Neural cell (in vitro differentiated cells): ENCODE measurements around the gene HSD17B13. TPM values are rescaled to one million over a fixed set of nuclear protein-coding genes. Genes with fewer than 3 reads are reported as not detected.

ENCODE experiments used
- H2AFZ ChIP-seq: fragments of 200-600, 300-800 bp; sonication (generic), shearing (Covaris generic); 2 replicates; pipeline ENCODE4 v1.6.0; 2014; ENCODE audit warnings: low read depth, mild to moderate bottlenecking, antibody characterized with exemption, low read length, moderate library complexity
- H3F3A ChIP-seq: fragments of 200-600 bp; shearing (Covaris generic); 2 replicates; pipeline ENCODE4 v1.6.1; 2016; ENCODE audit warnings: mild to moderate bottlenecking, moderate library complexity, mixed read lengths, antibody characterized with exemption, low read length; ENCODE audit not compliant: insufficient read depth, poor library complexity, severe bottlenecking
- H3K27ac ChIP-seq: fragments of 200-600, 300-800 bp; sonication (generic), shearing (Covaris generic); 2 replicates; pipeline ENCODE4 v1.5.1; 2014; ENCODE audit warnings: mild to moderate bottlenecking, low read length, moderate library complexity
- H3K27me3 ChIP-seq: fragments of 300-800, 200-600 bp; sonication (generic), shearing (Covaris generic); 2 replicates; pipeline ENCODE4 v1.6.0; 2014; ENCODE audit warnings: mild to moderate bottlenecking, low read depth, low read length, moderate library complexity; ENCODE audit not compliant: insufficient read depth
- H3K36me3 ChIP-seq: fragments of 300-800, 200-600 bp; sonication (generic), shearing (Covaris generic); 2 replicates; pipeline ENCODE4 v1.5.1; 2014; ENCODE audit warnings: mild to moderate bottlenecking, antibody characterized with exemption, low read length, moderate library complexity; ENCODE audit not compliant: insufficient read depth
- H3K4me2 ChIP-seq: fragments of 300-800, 200-600 bp; sonication (generic), shearing (Covaris generic); 2 replicates; pipeline ENCODE4 v1.6.0; 2014; ENCODE audit warnings: mild to moderate bottlenecking, low read length
- H3K4me3 ChIP-seq: fragments of 300-800, 200-600 bp; sonication (generic), shearing (Covaris generic); 2 replicates; pipeline ENCODE4 v1.5.1; 2014; ENCODE audit warnings: mild to moderate bottlenecking, low read length, moderate library complexity
- H3K79me2 ChIP-seq: fragments of 200-600 bp; shearing (Covaris generic); replicated peaks from 2 replicates; pipeline ENCODE4 v1.6.0; 2014; ENCODE audit warnings: mild to moderate bottlenecking, low read length, moderate library complexity; ENCODE audit not compliant: insufficient read depth
- H3K9ac ChIP-seq: fragments of 300-800, 200-600 bp; sonication (generic), shearing (Covaris generic); 2 replicates; pipeline ENCODE4 v1.6.1; 2016; ENCODE audit warnings: mild to moderate bottlenecking, low read length, mixed read lengths
- H3K9me2 ChIP-seq: fragments of 200-600 bp; shearing (Covaris generic); 2 replicates; pipeline ENCODE4 v1.6.1; 2016; ENCODE audit warnings: mild to moderate bottlenecking, low read length, mixed read lengths; ENCODE audit not compliant: insufficient read depth
- H3K9me3 ChIP-seq: fragments of 200-600, 300-800 bp; sonication (generic), shearing (Covaris generic); 2 replicates; pipeline ENCODE4 v1.6.1; 2016; ENCODE audit warnings: mild to moderate bottlenecking, mixed run types, low read length, moderate library complexity, mixed read lengths
- H4K20me1 ChIP-seq: fragments of 200-600 bp; shearing (Covaris generic); 2 replicates; pipeline ENCODE4 v1.6.1; 2016; ENCODE audit warnings: mild to moderate bottlenecking, mixed run types; ENCODE audit not compliant: insufficient read depth
- EP300 ChIP-seq: fragments of 450-650 bp; conservative IDR thresholded peaks from 2 replicates; pipeline ENCODE4 v1.6.1; 2014; ENCODE audit warnings: antibody characterized with exemption, mild to moderate bottlenecking, moderate library complexity; ENCODE audit not compliant: poor library complexity, severe bottlenecking
- MXI1 ChIP-seq: fragments of 450-650 bp; conservative IDR thresholded peaks from 2 replicates; pipeline ENCODE4 v1.6.1; 2014; ENCODE audit warnings: antibody characterized with exemption, mild to moderate bottlenecking; ENCODE audit not compliant: poor library complexity, severe bottlenecking
- POLR2AphosphoS5 ChIP-seq: IDR thresholded peaks from 2 replicates; pipeline ENCODE4 v1.6.1; 2012
- RAD21 ChIP-seq: fragments of 450-650 bp; conservative IDR thresholded peaks from 2 replicates; pipeline ENCODE4 v1.6.1; 2014; ENCODE audit warnings: antibody characterized with exemption, mild to moderate bottlenecking, moderate library complexity
- SMC3 ChIP-seq: fragments of 450-650 bp; conservative IDR thresholded peaks from 2 replicates; pipeline ENCODE4 v1.6.1; 2014; ENCODE audit warnings: antibody characterized with exemption, mild to moderate bottlenecking, moderate library complexity; ENCODE audit not compliant: poor library complexity
- TAF1 ChIP-seq: IDR thresholded peaks from 2 replicates; pipeline ENCODE4 v1.6.1; 2012; ENCODE audit warnings: low read depth
- polyA plus RNA-seq: library from polyadenylated mRNA; depleted of rRNA; stranded (reverse); fragments of >200 nt; gene quantifications from 2 replicates; pipeline ENCODE4 v1.2.3, GENCODE V29; 2014
- TF ChIP-seq, protein P1 (sequence below): IDR thresholded peaks from 2 replicates; pipeline ENCODE4 v1.6.1; 2012; ENCODE audit warnings: borderline replicate concordance
- TF ChIP-seq, protein P2 (sequence below): fragments of 450-650 bp; IDR thresholded peaks from 2 replicates; pipeline ENCODE4 v1.5.1; 2014; ENCODE audit warnings: antibody characterized with exemption, mild to moderate bottlenecking, moderate library complexity; ENCODE audit not compliant: poor library complexity, severe bottlenecking

HSD17B13 gene
- polyA plus RNA-seq, 1 donor from 2014 or later: not detected

DNA sequence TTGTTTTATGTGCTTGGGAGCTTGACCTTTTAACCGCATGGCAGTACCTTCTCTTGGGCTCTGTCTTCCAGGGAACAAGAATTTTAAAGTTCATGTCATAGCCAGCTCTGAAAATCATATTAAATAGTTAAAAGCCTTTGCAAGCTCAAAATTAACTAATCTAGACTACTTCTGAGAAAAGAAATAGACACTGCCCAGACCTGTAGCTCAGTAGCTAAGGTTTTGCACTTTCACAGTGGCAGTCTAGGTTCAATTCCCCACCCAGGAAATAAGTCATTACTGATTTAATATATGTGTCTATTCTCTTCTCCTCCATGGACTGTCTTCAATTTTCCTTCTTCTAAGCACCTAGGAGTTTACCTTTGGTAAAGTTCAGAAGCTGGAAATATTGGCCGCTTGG is 40.9 kb upstream of the HSD17B13 start:
- Histone ChIP-seq H3K27me3 (no peaks in the 10 kb centered on the region), H3K9me3 (no peaks in the 10 kb centered on the region), H3K79me2 (no peaks in the 10 kb centered on the region), H3K36me3 (no peaks in the 10 kb centered on the region), H3K4me2 (no peak overlapping the region), H4K20me1 (no peaks in the 10 kb centered on the region), H3K9me2 (no peaks in the 10 kb centered on the region), H2AFZ (no peak overlapping the region), H3F3A (no peaks in the 10 kb centered on the region), H3K27ac (no peak overlapping the region), H3K9ac (no peak overlapping the region), H3K4me3 (no peak overlapping the region)
- TF ChIP-seq EP300 (no peak), MXI1 (no peak), SMC3 (no peak), RAD21 (no peak), POLR2AphosphoS5 (no peak)
- TF ChIP-seq, protein P1, sequence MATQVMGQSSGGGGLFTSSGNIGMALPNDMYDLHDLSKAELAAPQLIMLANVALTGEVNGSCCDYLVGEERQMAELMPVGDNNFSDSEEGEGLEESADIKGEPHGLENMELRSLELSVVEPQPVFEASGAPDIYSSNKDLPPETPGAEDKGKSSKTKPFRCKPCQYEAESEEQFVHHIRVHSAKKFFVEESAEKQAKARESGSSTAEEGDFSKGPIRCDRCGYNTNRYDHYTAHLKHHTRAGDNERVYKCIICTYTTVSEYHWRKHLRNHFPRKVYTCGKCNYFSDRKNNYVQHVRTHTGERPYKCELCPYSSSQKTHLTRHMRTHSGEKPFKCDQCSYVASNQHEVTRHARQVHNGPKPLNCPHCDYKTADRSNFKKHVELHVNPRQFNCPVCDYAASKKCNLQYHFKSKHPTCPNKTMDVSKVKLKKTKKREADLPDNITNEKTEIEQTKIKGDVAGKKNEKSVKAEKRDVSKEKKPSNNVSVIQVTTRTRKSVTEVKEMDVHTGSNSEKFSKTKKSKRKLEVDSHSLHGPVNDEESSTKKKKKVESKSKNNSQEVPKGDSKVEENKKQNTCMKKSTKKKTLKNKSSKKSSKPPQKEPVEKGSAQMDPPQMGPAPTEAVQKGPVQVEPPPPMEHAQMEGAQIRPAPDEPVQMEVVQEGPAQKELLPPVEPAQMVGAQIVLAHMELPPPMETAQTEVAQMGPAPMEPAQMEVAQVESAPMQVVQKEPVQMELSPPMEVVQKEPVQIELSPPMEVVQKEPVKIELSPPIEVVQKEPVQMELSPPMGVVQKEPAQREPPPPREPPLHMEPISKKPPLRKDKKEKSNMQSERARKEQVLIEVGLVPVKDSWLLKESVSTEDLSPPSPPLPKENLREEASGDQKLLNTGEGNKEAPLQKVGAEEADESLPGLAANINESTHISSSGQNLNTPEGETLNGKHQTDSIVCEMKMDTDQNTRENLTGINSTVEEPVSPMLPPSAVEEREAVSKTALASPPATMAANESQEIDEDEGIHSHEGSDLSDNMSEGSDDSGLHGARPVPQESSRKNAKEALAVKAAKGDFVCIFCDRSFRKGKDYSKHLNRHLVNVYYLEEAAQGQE: no peak
- TF ChIP-seq, protein P2, sequence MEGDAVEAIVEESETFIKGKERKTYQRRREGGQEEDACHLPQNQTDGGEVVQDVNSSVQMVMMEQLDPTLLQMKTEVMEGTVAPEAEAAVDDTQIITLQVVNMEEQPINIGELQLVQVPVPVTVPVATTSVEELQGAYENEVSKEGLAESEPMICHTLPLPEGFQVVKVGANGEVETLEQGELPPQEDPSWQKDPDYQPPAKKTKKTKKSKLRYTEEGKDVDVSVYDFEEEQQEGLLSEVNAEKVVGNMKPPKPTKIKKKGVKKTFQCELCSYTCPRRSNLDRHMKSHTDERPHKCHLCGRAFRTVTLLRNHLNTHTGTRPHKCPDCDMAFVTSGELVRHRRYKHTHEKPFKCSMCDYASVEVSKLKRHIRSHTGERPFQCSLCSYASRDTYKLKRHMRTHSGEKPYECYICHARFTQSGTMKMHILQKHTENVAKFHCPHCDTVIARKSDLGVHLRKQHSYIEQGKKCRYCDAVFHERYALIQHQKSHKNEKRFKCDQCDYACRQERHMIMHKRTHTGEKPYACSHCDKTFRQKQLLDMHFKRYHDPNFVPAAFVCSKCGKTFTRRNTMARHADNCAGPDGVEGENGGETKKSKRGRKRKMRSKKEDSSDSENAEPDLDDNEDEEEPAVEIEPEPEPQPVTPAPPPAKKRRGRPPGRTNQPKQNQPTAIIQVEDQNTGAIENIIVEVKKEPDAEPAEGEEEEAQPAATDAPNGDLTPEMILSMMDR: no peak

DNA sequence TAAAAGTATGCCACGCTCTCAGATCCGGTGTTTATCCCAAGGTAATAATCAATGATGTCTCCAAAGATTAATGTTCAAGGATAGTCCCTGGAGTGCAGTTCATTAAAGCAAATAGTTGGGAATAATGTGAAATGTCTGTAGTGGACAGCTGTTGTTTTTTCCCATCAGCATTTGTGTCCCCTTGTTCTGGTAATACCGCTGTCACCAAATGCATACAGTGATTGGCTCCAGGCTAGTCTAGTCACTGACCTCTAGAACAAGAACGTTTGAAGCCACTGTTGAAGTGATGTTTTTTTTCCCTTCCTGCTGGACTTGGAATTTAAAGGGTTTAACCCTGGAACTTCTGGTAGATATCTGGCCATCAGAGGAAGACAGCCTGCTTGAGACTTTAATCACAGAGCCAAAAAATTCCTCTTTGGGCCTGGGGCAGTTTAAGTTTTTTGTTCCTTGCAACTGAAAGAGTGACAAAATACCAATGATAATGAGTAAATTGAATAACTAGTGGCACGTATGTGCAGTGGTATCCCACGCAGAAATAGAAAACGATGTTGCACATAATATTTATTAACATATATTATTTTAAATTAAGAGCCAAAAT is 37.8 kb upstream of the HSD17B13 start:
- H3K4me3 ChIP-seq: no peak overlapping the region
- TF ChIP-seq SMC3 (no peak), EP300 (no peak), TAF1 (no peak)
- TF ChIP-seq, protein P1: no peak
- TF ChIP-seq, protein P2: no peak

More for the DNA sequence above, 37.8 kb upstream of the HSD17B13 start:
- Histone ChIP-seq H4K20me1 (no peaks in the 10 kb centered on the region), H3K27me3 (no peaks in the 10 kb centered on the region), H3K79me2 (no peaks in the 10 kb centered on the region), H3K9me3 (no peaks in the 10 kb centered on the region), H3K9me2 (no peaks in the 10 kb centered on the region), H2AFZ (no peak overlapping the region), H3K36me3 (no peaks in the 10 kb centered on the region), H3K9ac (no peak overlapping the region), H3K27ac (no peak overlapping the region), H3K4me2 (no peak overlapping the region), H3F3A (no peaks in the 10 kb centered on the region)
